HG02759 (cell line): ENCODE data around the gene EIF1AD.
"Not testable (repeated sequence)": the region's sequence is repeated elsewhere in the genome, so short reads cannot be mapped to it uniquely, and the experiment has no call there.

Experiments
- ATAC-seq: cut with Tn5 transposase; IDR thresholded peaks from one replicate; pipeline ENCODE4 v1.9.1; 2021; ENCODE audit warnings: mild to moderate bottlenecking, moderate library complexity; ENCODE audit not compliant: unreplicated experiment

The EIF1AD gene

GRCh38 chr11:66001942-66002647, at the start of gene EIF1AD, which contains the start of gene BANF1:
Gene EIF1AD (minus strand): TSS chr11:66002157. CDS start chr11:66000389, 1,768 bp downstream.
Gene BANF1 (plus strand): TSS chr11:66002503. CDS start chr11:66003251, 748 bp downstream.
- ATAC-seq: peak; percentile 77

- no peak for ATAC-seq
Measured at GRCh38 chr11:66051371-66051765, 49.4 kb upstream of the EIF1AD start.

- ATAC-seq: no peak
Measured at GRCh38 chr11:66050581-66051231, 48.7 kb upstream of the EIF1AD start.

GRCh38 chr11:66048547-66049323, 46.8 kb upstream of the EIF1AD start, which contains the start of gene GAL3ST3:
Gene GAL3ST3 (minus strand): TSS chr11:66049161. CDS start chr11:66045415, 3,746 bp downstream.
- ATAC-seq: no peak

GRCh38 chr11:66047541-66048365, 45.8 kb upstream of the EIF1AD start:
- no peak for ATAC-seq

GRCh38 chr11:66046901-66047300, 44.9 kb upstream of the EIF1AD start:
- ATAC-seq: no peak

- peak; percentile 73 for ATAC-seq
Measured at GRCh38 chr11:66045177-66045639, 43.3 kb upstream of the EIF1AD start.

GRCh38 chr11:66044757-66045156, 42.8 kb upstream of the EIF1AD start:
- ATAC-seq: no peak

- ATAC-seq: no peak
Measured at GRCh38 chr11:66042996-66043906, 41.3 kb upstream of the EIF1AD start.

- ATAC-seq: no peak
Measured at GRCh38 chr11:66042227-66042995, 40.5 kb upstream of the EIF1AD start.

- no peak for ATAC-seq
Measured at GRCh38 chr11:66039765-66040164, 37.8 kb upstream of the EIF1AD start.

GRCh38 chr11:66037327-66037726, 35.4 kb upstream of the EIF1AD start:
- no peak for ATAC-seq

GRCh38 chr11:66036334-66036710, 34.4 kb upstream of the EIF1AD start:
- no peak for ATAC-seq

GRCh38 chr11:66035653-66036333, 33.8 kb upstream of the EIF1AD start:
- no peak for ATAC-seq

- ATAC-seq: no peak
Measured at GRCh38 chr11:66032957-66033735, 31.2 kb upstream of the EIF1AD start.

GRCh38 chr11:66026017-66026529, 24.1 kb upstream of the EIF1AD start, which contains the start of gene CATSPER1:
Gene CATSPER1 (minus strand): TSS chr11:66026479. CDS start chr11:66026379, 100 bp downstream.
- no peak for ATAC-seq

- ATAC-seq: not testable (repeated sequence)
Measured at GRCh38 chr11:66023186-66023440, 21.2 kb upstream of the EIF1AD start.
